Right cardiac atrium (tissue), 5 donors: Measurements from ENCODE around the gene KIAA0513. TPM values are rescaled to one million over a fixed set of nuclear protein-coding genes. Genes with fewer than 3 reads are reported as not detected.

Source experiments
- ATAC-seq, 2 donors: fragments of 200-7000 bp; cut with Tn5 transposase; one replicate each; pipeline versions ENCODE4 v1.8.0 to v1.9.1; 2020; ENCODE audit warnings: moderate library complexity in 2 of 2, mild to moderate bottlenecking in 1 of 2
- DNase-seq, 3 donors: peaks; one replicate each; pipeline ENCODE4 v3.0.0-alpha.2; 2020
- H3K27ac ChIP-seq: one replicate; pipeline ENCODE4 v1.5.1; 2013; ENCODE audit warnings: mild to moderate bottlenecking, low read length, control low read depth, moderate library complexity
- H3K27me3 ChIP-seq: one replicate; pipeline ENCODE4 v1.6.1; 2013; ENCODE audit not compliant: control insufficient read depth, insufficient read depth
- H3K4me1 ChIP-seq: one replicate; pipeline ENCODE4 v1.6.1; 2013; ENCODE audit warnings: low read length; ENCODE audit not compliant: control insufficient read depth, insufficient read depth
- H3K4me3 ChIP-seq: one replicate; pipeline ENCODE4 v1.5.1; 2013; ENCODE audit warnings: low read length, control low read depth
- H3K9me3 ChIP-seq: one replicate; pipeline ENCODE4 v1.6.1; 2013; ENCODE audit warnings: low read length; ENCODE audit not compliant: control insufficient read depth
- WGBS: extraction: QIAGEN DNeasy Blood & Tissue Kit; methylation state at CpG from one replicate; pipeline ENCODE4 v1.1.7; 2013; 5-methylcytosine and 5-hydroxymethylcytosine counted together
- intact Hi-C, 4 donors: fragments of 100-400 bp; cut with DNase I; formaldehyde crosslinking; loops; one replicate each; pipeline versions ENCODE4 v1.11.0 to v1.14.0; 2022 to 2023
- polyA plus RNA-seq: library from polyadenylated mRNA; stranded (reverse); fragments of 200-250 nt; gene quantifications from one replicate; pipeline ENCODE4 v1.2.3, GENCODE V29; 2013
- total RNA-seq, 4 donors: library from RNA; stranded (reverse); fragmentation: NEBNext Ultra II Directional; extraction: Animal tissue kit (Norgen Biotek cat#: 25700); gene quantifications; one replicate each; pipeline ENCODE4 v1.2.1, GENCODE V29; 2021
- donor health status: healthy with polysubstance abuse.
- donor health status: DM: no; HTN: yes; CAD: no.
- donor health status: DM: no; HTN: no; CAD: no.
- donor health status: DM: no; HTN: yes; CAD: no; lungs with severe emphysema.
- donor health status: DM: yes; HTN: yes; CAD: no.

KIAA0513 gene
- total and polyA plus RNA-seq, 5 donors, result 6.7 to 13.5 (median 12.2) TPM

- WGBS, result 88% methylated on average over 12 of the region's 12 CpGs
- Histone ChIP-seq H3K4me3 (no peak overlapping the region), H3K4me1 (no peaks in the 10 kb centered on the region), H3K27me3 (no peaks in the 10 kb centered on the region), H3K9me3 (no peaks in the 10 kb centered on the region), H3K27ac (no peak overlapping the region)
- ATAC-seq (no peak), DNase-seq (peak in 1 of 3 donors; percentile 37)
- intact Hi-C loops, result no loop called here
Observed at GRCh38 chr16:85104147-85104546, 76.6 kb downstream of the KIAA0513 start.

GRCh38 chr16:85104821-85105391, 77.3 kb downstream of the KIAA0513 start:
- no peaks in the 10 kb centered on the region for H3K4me1 ChIP-seq
- intact Hi-C loops, result no loop called here
- no peak overlapping the region for H3K27ac ChIP-seq
- WGBS, result 65% methylated on average over 11 of the region's 11 CpGs
- H3K27me3 ChIP-seq, result no peaks in the 10 kb centered on the region
- H3K4me3 ChIP-seq, result no peak overlapping the region
- ATAC-seq (peak; percentile 35 to 47), DNase-seq (peak in 1 of 3 donors; percentile 49)
- no peaks in the 10 kb centered on the region for H3K9me3 ChIP-seq

- Histone ChIP-seq H3K4me1 (no peaks in the 10 kb centered on the region), H3K27me3 (no peaks in the 10 kb centered on the region), H3K9me3 (no peaks in the 10 kb centered on the region), H3K4me3 (no peak overlapping the region), H3K27ac (no peak overlapping the region)
- intact Hi-C loops, result no loop called here
- DNase-seq (no peak), ATAC-seq (no peak)
- WGBS, result 78% methylated on average over 5 of the region's 5 CpGs
Observed at GRCh38 chr16:85105475-85105874, 77.9 kb downstream of the KIAA0513 start.

GRCh38 chr16:85107083-85107482, 79.5 kb downstream of the KIAA0513 start:
- Histone ChIP-seq H3K4me1 (no peaks in the 10 kb centered on the region), H3K9me3 (no peaks in the 10 kb centered on the region), H3K27me3 (no peaks in the 10 kb centered on the region), H3K27ac (no peak overlapping the region), H3K4me3 (no peak overlapping the region)
- DNase-seq (no peak), ATAC-seq (no peak)
- intact Hi-C loops, result no loop called here
- WGBS, result 82% methylated on average over 9 of the region's 9 CpGs

- intact Hi-C loops, result no loop called here
- ATAC-seq (no peak), DNase-seq (no peak)
- H3K4me3 ChIP-seq, result no peak overlapping the region
- H3K27ac ChIP-seq, result no peak overlapping the region
- H3K4me1 ChIP-seq, result no peaks in the 10 kb centered on the region
- WGBS, result 82% methylated on average over 11 of the region's 11 CpGs
- H3K27me3 ChIP-seq, result no peaks in the 10 kb centered on the region
- H3K9me3 ChIP-seq, result no peaks in the 10 kb centered on the region
Observed at GRCh38 chr16:85107532-85107931, 79.9 kb downstream of the KIAA0513 start.

- no peak overlapping the region for H3K4me3 ChIP-seq
- peak in 1 of 3 donors; percentile 42 for DNase-seq
- no peak overlapping the region for H3K27ac ChIP-seq
- H3K27me3 ChIP-seq, result no peaks in the 10 kb centered on the region
- WGBS, result 97% methylated on average over 19 of the region's 19 CpGs
- no peaks in the 10 kb centered on the region for H3K9me3 ChIP-seq
- H3K4me1 ChIP-seq, result no peaks in the 10 kb centered on the region
- no peak for ATAC-seq
- intact Hi-C loops, result loop anchor here in 3 of 4 donors (5.0 to 10.0 kb wide), 5 partner anchors 135 to 605 kb away; no protein-coding TSS in a partner anchor
Observed at GRCh38 chr16:85110105-85110504, 82.5 kb downstream of the KIAA0513 start.

GRCh38 chr16:85111184-85111583, 83.6 kb downstream of the KIAA0513 start:
- Histone ChIP-seq H3K27ac (no peak overlapping the region), H3K9me3 (no peaks in the 10 kb centered on the region), H3K4me1 (no peaks in the 10 kb centered on the region), H3K4me3 (no peak overlapping the region), H3K27me3 (no peaks in the 10 kb centered on the region)
- ATAC-seq (no peak), DNase-seq (no peak)
- intact Hi-C loops, result loop anchor here in 3 of 4 donors (5.0 to 10.0 kb wide), 5 partner anchors 134 to 604 kb away; no protein-coding TSS in a partner anchor
- WGBS, result 94% methylated on average over 9 of the region's 9 CpGs

- WGBS, result 83% methylated on average over 15 of the region's 15 CpGs
- Histone ChIP-seq H3K9me3 (no peaks in the 10 kb centered on the region), H3K27me3 (no peaks in the 10 kb centered on the region), H3K27ac (no peak within 1 kb of the TSS), H3K4me1 (no peaks in the 10 kb centered on the region), H3K4me3 (no peak within 1 kb of the TSS)
- DNase-seq, result peak in 1 of 3 donors; percentile 41
- no peak for ATAC-seq
- intact Hi-C loops, result loop anchor here in 3 of 4 donors (5.0 to 10.0 kb wide), 5 partner anchors 132 to 602 kb away; no protein-coding TSS in a partner anchor
Observed at GRCh38 chr16:85112364-85112763, 84.8 kb downstream of the KIAA0513 start, which contains the start of gene CIBAR2. CIBAR2 (minus strand) TSS chr16:85112472; CDS start chr16:85112352, 120 bp downstream.

- Histone ChIP-seq H3K4me1 (no peaks in the 10 kb centered on the region), H3K27ac (no peak overlapping the region), H3K27me3 (no peaks in the 10 kb centered on the region), H3K4me3 (no peak overlapping the region), H3K9me3 (no peaks in the 10 kb centered on the region)
- ATAC-seq, result no peak
- WGBS, result 82% methylated on average over 14 of the region's 14 CpGs
- intact Hi-C loops, result loop anchor here in 3 of 4 donors (5.0 to 10.0 kb wide), 5 partner anchors 132 to 602 kb away; no protein-coding TSS in a partner anchor
- DNase-seq, result peak in 1 of 3 donors; percentile 52
Observed at GRCh38 chr16:85113168-85113733, 85.7 kb downstream of the KIAA0513 start.

- no peaks in the 10 kb centered on the region for H3K27me3 ChIP-seq
- H3K4me1 ChIP-seq, result no peaks in the 10 kb centered on the region
- intact Hi-C loops, result loop anchor here in 3 of 4 donors (5.0 to 10.0 kb wide), 5 partner anchors 131 to 601 kb away; no protein-coding TSS in a partner anchor
- 74% methylated on average over 14 of the region's 14 CpGs for WGBS
- peak in 1 of 3 donors; percentile 58 for DNase-seq
- no peaks in the 10 kb centered on the region for H3K9me3 ChIP-seq
- H3K4me3 ChIP-seq, result no peak overlapping the region
- ATAC-seq, result peak in 1 of 2 donors; percentile 3
- no peak overlapping the region for H3K27ac ChIP-seq
Observed at GRCh38 chr16:85113913-85114312, 86.3 kb downstream of the KIAA0513 start.

- H3K9me3 ChIP-seq, result no peaks in the 10 kb centered on the region
- no peaks in the 10 kb centered on the region for H3K4me1 ChIP-seq
- DNase-seq, result peak; percentile 87 to 96 (median 95)
- H3K27me3 ChIP-seq, result no peaks in the 10 kb centered on the region
- WGBS, result 10% methylated on average over 20 of the region's 20 CpGs
- intact Hi-C loops, result loop anchor here in 3 of 4 donors (5.0 to 10.0 kb wide), 5 partner anchors 130 to 600 kb away; no protein-coding TSS in a partner anchor
- no peak overlapping the region for H3K27ac ChIP-seq
- ATAC-seq, result peak; percentile 84 to 87
- H3K4me3 ChIP-seq, result no peak overlapping the region
Observed at GRCh38 chr16:85114909-85115567, 87.4 kb downstream of the KIAA0513 start.
